ENCODE results near the gene SLC17A5. TPM values are rescaled to one million over a fixed set of nuclear protein-coding genes. Genes with fewer than 3 reads are reported as not detected.
"Not testable (repeated sequence)": the region's sequence is repeated elsewhere in the genome, so short reads cannot be mapped to it uniquely, and the experiment has no call there.

Gene SLC17A5
- total RNA-seq, 2 donors from 2014 or later, result 6.6 to 9.2 TPM

DNA sequence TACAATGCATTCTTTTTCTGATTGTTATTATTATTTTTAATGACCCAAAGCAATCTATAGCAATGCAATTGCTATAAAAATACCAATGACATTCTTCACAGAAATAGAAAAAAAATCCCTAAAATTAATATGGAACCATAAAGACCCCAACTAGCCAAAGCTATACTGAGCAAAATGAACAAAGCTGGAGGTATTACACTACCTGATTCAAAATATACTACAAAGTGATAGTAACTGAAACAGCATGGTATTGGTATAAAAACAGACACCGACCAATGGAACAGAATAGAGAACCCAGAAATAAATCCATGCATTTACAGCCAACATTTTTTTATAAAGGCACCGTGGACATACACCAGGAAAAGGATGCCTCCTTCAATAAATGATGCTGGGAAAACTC, 72.5 kb downstream of the SLC17A5 start:
- H3K9me3 ChIP-seq (ENCODE audit: control insufficient read depth, low read length, poor library complexity, severe bottlenecking), result no peaks in the 10 kb centered on the region
- Mint-ChIP-seq H3K4me3 (no peak overlapping the region), H3K27ac (peak overlapping the region; percentile 92), H3K36me3 (ENCODE audit: low read depth) (peaks cover 2% of the 10 kb centered on the region), H3K4me1 (peaks cover 22% of the 10 kb centered on the region), H3K27me3 (no peaks in the 10 kb centered on the region)
- DNase-seq, result no peak
- ATAC-seq, result no peak

DNA sequence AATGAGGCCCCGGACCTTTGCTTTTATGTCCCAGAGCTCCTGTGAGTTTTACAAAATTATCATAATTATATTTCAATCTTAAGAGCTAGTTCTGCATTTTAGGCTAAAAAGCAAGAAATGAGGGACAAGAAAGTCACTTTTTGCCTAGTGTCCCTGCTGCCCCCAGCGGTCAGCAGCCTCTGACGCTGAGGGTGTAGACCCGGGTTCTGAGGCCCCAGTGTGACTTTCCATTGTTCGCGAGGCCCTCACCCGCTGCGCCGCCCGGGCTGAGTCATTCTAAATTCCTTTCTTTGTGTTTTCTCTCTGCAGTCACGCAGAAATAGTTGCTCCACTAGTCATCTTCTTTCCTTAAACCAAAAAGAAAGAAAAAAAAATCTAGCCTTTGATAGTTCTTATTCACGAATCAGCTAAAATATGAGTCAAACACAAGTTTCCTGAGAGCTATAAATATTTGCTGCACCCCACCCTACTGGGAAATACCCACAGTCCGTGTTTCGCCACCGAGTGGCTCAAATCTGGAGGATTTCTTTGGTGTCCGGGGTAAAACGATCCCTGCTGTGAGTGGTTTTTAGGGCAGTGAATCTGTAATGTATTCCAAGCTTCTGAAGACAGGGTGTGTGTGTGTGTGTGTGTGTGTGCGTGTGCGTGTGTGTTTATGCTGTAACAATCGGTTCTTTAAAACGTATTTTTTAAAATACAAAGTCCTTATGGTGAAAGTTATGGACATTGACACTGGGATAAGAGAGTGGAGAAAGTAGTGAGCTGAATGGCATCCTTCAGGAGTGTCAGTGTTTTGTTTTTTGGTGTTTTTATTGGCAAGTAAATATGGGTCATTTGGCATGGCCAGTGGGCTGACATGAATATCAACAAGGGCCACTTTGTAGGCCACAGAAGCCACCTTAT, 73.3 kb downstream of the SLC17A5 start:
- peak; percentile 80 for ATAC-seq
- H3K4me3 Mint-ChIP-seq, result peak overlapping the region; percentile 73
- peaks cover 17% of the 10 kb centered on the region for H3K4me1 Mint-ChIP-seq
- no peaks in the 10 kb centered on the region for H3K9me3 ChIP-seq (ENCODE audit: control insufficient read depth, low read length, poor library complexity, severe bottlenecking)
- H3K36me3 Mint-ChIP-seq (ENCODE audit: low read depth), result peaks cover 2% of the 10 kb centered on the region
- no peaks in the 10 kb centered on the region for H3K27me3 Mint-ChIP-seq
- DNase-seq, result peak; percentile 27 to 41 (median 27)
- H3K27ac Mint-ChIP-seq, result peak overlapping the region; percentile 92

DNA sequence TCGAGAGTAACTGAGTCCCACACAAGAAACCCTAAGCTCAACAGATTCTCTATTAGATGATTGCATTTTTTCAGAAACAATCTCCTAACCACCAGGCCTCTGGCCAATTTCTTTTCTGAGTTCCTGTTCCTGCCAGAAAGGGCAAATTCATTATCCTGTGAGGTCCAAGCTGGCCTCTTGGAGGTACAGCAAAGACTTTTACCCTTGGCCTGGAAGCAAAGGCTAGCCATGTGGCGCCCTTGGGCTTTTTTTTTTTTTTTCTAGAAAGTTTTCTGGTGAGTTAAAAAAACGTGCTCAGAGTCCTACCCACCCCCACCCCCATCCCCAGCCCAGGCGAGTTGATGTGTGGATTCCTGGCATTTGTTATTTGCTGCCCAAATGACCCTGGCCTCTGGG, 73.9 kb downstream of the SLC17A5 start:
- H3K27ac Mint-ChIP-seq, result peak overlapping the region; percentile 92
- peak overlapping the region; percentile 73 for H3K4me3 Mint-ChIP-seq
- peaks cover 12% of the 10 kb centered on the region for H3K4me1 Mint-ChIP-seq
- H3K9me3 ChIP-seq (ENCODE audit: control insufficient read depth, low read length, poor library complexity, severe bottlenecking), result no peaks in the 10 kb centered on the region
- peaks cover 2% of the 10 kb centered on the region for H3K36me3 Mint-ChIP-seq (ENCODE audit: low read depth)
- no peaks in the 10 kb centered on the region for H3K27me3 Mint-ChIP-seq
- DNase-seq (no peak), ATAC-seq (peak; percentile 5)

DNA sequence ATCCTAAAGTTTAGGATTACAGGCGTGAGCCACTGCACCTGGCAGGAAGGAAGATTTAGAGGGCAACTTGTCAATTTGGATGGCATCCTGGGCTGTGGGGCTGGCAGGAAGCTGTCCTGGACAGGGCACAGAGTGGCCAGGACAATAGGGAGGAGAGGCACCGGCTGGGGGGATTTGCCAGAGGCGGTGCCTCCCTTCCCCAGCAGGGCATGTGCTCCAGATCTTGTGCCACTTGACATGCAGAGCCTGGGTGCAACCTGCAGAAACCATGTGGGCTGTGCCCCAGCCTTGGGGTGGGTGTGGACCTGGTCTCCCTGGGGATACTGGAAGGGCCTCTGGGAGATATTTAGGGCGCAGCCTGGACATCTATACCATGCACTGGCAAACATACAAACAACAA, 74.4 kb downstream of the SLC17A5 start:
- Mint-ChIP-seq H3K4me1 (peaks cover 12% of the 10 kb centered on the region), H3K27ac (peak overlapping the region; percentile 92)

DNA sequence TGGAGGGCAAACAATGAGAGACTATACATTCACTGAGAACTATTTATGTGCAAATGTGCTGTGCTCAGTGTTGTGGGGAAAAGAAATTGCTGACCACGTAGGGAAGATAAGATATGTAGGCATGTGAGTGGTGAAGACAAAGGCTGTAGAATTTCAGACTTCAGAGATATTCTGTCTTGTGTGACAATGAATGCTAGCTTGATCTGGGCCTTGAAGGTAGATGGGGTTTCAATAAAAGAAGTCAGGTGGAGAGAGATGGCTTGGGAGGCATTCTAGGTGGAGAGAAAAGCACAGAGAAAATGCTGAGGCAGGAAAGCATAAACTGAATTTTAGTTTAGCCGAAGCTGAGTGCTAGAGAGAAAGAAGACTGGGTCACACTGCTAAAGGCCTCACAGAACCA, 76.1 kb downstream of the SLC17A5 start:
- Mint-ChIP-seq H3K27me3 (no peaks in the 10 kb centered on the region), H3K27ac (peak overlapping the region; percentile 92), H3K36me3 (ENCODE audit: low read depth) (peaks cover 2% of the 10 kb centered on the region), H3K4me1 (peaks cover 12% of the 10 kb centered on the region), H3K4me3 (no peak overlapping the region)
- H3K9me3 ChIP-seq (ENCODE audit: control insufficient read depth, low read length, poor library complexity, severe bottlenecking), result no peaks in the 10 kb centered on the region
- DNase-seq (no peak), ATAC-seq (no peak)

More for the DNA sequence above, 74.4 kb downstream of the SLC17A5 start:
- ATAC-seq, result no peak
- no peaks in the 10 kb centered on the region for H3K9me3 ChIP-seq (ENCODE audit: control insufficient read depth, low read length, poor library complexity, severe bottlenecking)
- no peaks in the 10 kb centered on the region for H3K27me3 Mint-ChIP-seq
- H3K36me3 Mint-ChIP-seq (ENCODE audit: low read depth), result peaks cover 2% of the 10 kb centered on the region
- DNase-seq, result no peak
- H3K4me3 Mint-ChIP-seq, result no peak overlapping the region

DNA sequence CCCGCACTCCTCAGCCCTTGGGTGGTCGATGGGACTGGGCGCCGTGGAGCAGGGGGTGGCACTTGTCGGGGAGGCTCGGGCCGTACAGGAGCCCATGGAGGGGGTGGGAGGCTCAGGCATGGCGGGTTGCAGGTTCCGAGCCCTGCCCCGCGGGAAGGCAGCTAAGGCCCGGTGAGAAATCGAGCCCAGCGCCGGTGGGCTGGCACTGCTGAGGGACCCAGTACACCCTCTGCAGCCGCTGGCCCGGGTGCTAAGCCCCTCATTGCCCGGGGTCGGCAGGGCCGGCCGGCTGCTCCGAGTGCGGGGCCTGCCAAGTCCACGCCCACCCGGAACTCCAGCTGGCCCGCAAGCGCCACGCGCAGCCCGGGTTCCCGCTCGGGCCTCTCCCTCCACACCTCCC, 81.3 kb downstream of the SLC17A5 start:
- H3K36me3 Mint-ChIP-seq (ENCODE audit: low read depth); DNase-seq; H3K27me3 Mint-ChIP-seq; H3K9me3 ChIP-seq (ENCODE audit: control insufficient read depth, low read length, poor library complexity, severe bottlenecking); ATAC-seq; H3K4me3 Mint-ChIP-seq; H3K27ac Mint-ChIP-seq; H3K4me1 Mint-ChIP-seq: not testable (repeated sequence)

DNA sequence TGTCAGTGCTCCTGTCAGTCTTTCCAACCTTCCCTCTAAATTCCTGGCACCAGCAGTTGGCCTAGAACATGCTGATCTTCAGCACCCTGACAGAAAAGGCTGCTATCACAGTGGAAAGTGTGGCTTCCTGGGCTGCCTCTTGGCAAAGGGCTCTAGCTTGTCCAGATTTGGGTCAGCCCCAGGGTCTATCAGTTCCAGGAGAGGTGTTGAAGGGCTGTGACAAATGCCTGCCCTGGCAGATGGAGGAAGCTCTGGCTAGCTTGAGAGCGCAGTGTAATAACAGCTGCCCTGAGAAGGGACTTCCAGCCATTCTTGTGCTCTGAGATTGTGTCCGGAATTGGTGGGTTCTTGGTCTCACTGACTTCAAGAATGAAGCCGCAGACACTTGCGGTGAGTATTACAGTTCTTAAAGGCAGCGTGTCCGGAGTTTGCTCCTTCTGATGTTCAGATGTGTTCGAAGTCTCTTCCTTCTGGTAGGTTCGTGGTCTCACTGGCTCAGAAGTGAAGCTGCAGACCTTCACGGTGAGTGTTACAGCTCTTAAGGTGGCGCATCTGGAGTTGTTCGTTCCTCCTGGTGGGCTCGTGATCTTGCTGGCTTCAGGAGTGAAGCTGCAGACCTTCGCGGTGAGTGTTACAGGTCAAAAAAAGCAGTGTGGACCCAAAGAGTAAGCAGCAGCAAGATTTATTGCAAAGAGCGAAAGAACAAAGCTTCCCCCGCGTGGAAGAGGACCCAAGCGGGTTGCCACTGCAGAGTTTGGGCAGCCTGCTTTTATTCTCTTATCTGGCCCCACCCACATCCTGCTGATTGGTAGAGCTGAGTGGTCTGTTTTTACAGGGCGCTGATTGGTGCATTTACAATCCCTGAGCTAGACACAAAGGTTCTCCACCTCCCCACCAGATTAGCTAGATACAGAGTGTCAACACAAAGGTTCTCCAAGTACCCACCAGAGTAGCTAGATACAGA, 82.3 kb downstream of the SLC17A5 start:
- not testable (repeated sequence) for H3K4me1 Mint-ChIP-seq; H3K27me3 Mint-ChIP-seq; ATAC-seq; H3K9me3 ChIP-seq (ENCODE audit: control insufficient read depth, low read length, poor library complexity, severe bottlenecking); H3K4me3 Mint-ChIP-seq; H3K36me3 Mint-ChIP-seq (ENCODE audit: low read depth); DNase-seq
- peak overlapping the region; percentile 39 for H3K27ac Mint-ChIP-seq

DNA sequence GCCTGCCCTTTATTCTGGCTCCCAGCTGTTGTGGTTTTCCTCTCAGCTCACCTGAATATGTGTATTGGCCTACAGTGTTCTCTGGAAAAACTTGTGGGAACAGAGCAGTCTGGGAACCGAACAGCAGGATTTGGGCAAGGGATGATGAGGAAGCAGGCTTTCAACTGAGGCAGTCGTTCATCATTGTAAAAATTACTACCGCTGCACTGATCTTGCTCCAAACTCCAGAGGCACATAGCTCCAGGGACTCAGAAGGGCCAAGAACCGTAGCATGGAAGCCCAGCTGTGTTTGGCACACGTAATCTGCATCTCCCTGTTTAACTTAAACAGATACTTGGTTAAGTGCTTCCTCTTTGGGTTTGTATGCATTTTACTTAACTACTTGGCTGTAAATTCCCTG, 84.7 kb downstream of the SLC17A5 start:
- Mint-ChIP-seq H3K4me3 (no peak overlapping the region), H3K27ac (no peak overlapping the region)

DNA sequence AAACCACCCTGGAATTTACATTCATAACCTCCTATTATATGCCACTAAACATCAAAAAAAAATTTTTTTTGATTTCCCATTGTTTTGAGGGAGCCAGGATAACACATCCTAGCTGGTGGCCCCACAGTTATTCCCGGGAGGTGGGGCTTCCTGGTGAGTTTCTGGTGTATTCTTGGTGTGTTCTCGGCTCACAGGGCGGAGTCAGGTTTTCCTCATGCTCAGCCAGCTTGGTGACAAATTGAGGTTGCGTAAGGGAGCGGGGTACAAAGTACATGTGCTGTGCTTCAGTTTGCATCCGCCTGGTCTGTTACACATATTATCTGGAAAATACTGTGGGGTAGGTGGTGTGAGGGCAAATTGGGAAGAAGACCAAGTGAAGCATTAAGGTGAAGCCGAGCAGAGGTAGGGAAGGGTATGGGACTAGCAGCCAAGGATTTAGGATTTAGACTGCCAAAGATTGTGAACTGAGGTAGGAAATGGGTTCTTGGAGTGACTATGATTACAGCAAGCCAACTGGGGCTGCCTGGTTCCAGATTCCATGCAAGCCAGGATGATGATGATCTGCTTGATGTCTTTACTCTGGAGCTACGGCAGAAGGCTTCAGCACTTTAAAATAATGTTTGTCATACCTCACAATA, 86.7 kb downstream of the SLC17A5 start:
- H3K27ac Mint-ChIP-seq, result no peak overlapping the region
- H3K27me3 Mint-ChIP-seq, result no peaks in the 10 kb centered on the region
- ATAC-seq, result no peak
- H3K4me1 Mint-ChIP-seq, result peaks cover 2% of the 10 kb centered on the region
- DNase-seq, result no peak
- no peak overlapping the region for H3K4me3 Mint-ChIP-seq
- no peaks in the 10 kb centered on the region for H3K36me3 Mint-ChIP-seq (ENCODE audit: low read depth)
- H3K9me3 ChIP-seq (ENCODE audit: control insufficient read depth, low read length, poor library complexity, severe bottlenecking), result no peaks in the 10 kb centered on the region

More for the DNA sequence above, 84.7 kb downstream of the SLC17A5 start:
- no peaks in the 10 kb centered on the region for H3K36me3 Mint-ChIP-seq (ENCODE audit: low read depth)
- DNase-seq, result no peak
- H3K4me1 Mint-ChIP-seq, result peaks cover 2% of the 10 kb centered on the region
- no peak for ATAC-seq
- no peaks in the 10 kb centered on the region for H3K9me3 ChIP-seq (ENCODE audit: control insufficient read depth, low read length, poor library complexity, severe bottlenecking)
- H3K27me3 Mint-ChIP-seq, result no peaks in the 10 kb centered on the region

DNA sequence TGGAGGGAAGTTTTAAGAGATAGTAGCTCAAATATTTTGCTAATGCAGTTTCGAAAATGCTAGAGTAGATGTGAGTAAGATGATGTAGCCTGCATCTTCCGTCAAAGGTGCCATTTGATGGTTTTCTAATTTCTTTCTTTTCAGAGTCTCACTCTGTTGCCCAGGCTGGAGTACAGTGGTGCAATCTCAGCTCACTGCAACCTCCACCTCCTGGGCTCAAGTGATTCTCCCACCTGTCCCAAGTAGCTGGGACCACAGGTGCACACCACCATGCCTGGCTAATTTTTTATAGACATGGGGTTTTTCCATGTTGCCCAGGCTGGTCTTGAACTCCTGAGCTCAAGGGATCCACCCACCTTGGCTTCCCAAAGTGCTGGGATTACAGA, 87.3 kb downstream of the SLC17A5 start:
- H3K4me1 Mint-ChIP-seq, ATAC-seq, H3K4me3 Mint-ChIP-seq: not testable (repeated sequence)

DNA sequence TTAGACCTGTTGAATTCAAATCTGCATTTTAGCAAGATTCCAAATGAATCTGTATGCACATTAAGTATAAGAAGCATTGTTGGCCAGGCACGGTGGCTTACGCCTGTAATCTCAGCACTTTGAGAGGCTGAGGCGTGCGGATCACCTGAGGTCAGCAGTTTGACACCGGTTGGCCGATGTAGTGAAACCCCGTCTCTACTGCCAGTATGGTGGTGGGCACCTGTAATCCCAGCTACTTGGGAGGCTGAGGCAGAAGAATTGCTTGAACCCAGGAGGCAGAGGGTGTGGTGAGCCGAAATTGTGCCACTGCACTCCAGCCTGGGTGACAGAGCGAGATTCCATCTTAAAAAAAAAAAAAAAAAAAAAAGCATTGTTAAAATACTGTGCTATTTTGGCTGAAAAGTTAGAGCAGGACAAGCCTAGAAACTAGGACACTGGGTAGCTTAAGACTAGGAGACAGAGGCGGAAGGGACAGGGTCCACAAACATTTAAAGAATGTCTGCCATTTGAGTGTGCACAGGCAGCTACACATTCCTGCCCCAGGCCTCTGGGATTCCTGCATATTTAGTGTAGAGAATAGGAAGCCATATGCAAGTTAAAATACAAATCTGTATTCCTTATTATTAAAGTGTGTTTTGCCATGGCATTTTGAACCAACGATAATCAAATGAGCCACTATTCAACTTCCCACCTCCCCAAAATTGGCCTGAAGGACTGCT, 87.9 kb downstream of the SLC17A5 start:
- no peaks in the 10 kb centered on the region for H3K27me3 Mint-ChIP-seq
- ATAC-seq, result no peak
- H3K9me3 ChIP-seq (ENCODE audit: control insufficient read depth, low read length, poor library complexity, severe bottlenecking), result no peaks in the 10 kb centered on the region
- peaks cover under 1% of the 10 kb centered on the region for H3K4me1 Mint-ChIP-seq
- H3K27ac Mint-ChIP-seq, result no peak overlapping the region
- no peaks in the 10 kb centered on the region for H3K36me3 Mint-ChIP-seq (ENCODE audit: low read depth)
- no peak overlapping the region for H3K4me3 Mint-ChIP-seq
- no peak for DNase-seq

More for the DNA sequence above, 87.3 kb downstream of the SLC17A5 start:
- H3K27me3 Mint-ChIP-seq; H3K9me3 ChIP-seq (ENCODE audit: control insufficient read depth, low read length, poor library complexity, severe bottlenecking); H3K36me3 Mint-ChIP-seq (ENCODE audit: low read depth); H3K27ac Mint-ChIP-seq; DNase-seq: not testable (repeated sequence)

DNA sequence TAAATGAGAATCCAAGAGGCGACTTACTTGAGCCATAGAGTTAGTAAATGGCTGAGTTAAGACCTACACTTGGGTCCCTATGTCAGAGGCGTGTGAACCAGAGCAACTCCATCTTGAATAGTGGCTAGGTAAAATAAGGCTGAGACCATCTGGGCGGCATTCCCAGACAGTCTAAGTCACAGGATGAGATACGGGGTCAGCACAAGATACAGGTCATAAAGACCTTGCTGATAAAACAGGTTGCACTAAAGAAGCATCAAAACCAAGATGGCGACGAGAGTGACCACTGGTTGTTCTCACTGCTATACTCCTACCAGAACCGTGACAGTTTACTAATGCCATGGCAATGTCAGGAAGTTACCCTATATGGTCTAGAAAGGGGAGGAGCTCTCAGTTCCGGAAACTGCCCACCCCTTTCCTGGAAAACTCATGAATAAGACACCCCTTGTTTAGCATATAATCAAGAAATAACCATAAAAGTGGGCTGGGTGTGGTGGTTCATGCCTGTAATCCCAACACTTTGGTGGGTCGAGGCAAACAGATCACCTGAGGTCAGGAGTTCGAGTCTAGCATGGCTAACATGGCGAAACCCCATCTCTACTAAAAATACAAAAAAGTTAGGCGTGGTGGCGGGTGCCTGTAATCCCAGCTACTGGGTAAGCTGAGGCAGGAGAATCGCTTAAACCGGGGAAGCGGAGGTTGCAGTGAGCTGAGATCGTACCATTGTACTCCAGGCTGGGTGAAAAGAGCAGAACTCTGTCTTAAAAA, 89.0 kb downstream of the SLC17A5 start:
- ATAC-seq (no peak), DNase-seq (no peak)
- no peaks in the 10 kb centered on the region for H3K9me3 ChIP-seq (ENCODE audit: control insufficient read depth, low read length, poor library complexity, severe bottlenecking)
- no peak overlapping the region for H3K4me3 Mint-ChIP-seq
- no peak overlapping the region for H3K27ac Mint-ChIP-seq
- H3K36me3 Mint-ChIP-seq (ENCODE audit: low read depth), result no peaks in the 10 kb centered on the region
- H3K4me1 Mint-ChIP-seq, result peaks cover 3% of the 10 kb centered on the region
- H3K27me3 Mint-ChIP-seq, result no peaks in the 10 kb centered on the region
